HepG2 (cell line): ENCODE data around the gene CREG2. TPM values are rescaled to one million over a fixed set of nuclear protein-coding genes. Genes with fewer than 3 reads are reported as not detected.

Experiments
- ATAC-seq: fragments of 200-7000 bp; cut with Tn5 transposase; 3 replicates; pipeline ENCODE4 v1.9.1; 2020; ENCODE audit warnings: mild to moderate bottlenecking, moderate library complexity
- BruUV-seq: library from RNA; stranded (reverse); fragments of 400-500 nt; replicated peaks from 2 replicates; lab custom pipeline; 2021; lab: Mats Ljungman, UMichigan
- CTCF ChIA-PET: fragments of 300-600 bp; formaldehyde crosslinking; extraction: SDS; loops from one replicate; lab custom pipeline; 2021; ENCODE audit warnings: low total read pairs, inconsistent platforms, low intra/inter-chr PET ratio; lab: Yijun Ruan, JAX
- POLR2A ChIA-PET: fragments of 350-600 bp; sonication (Branson Sonifier 250); formaldehyde crosslinking; loops from one replicate; lab custom pipeline; 2020; ENCODE audit warnings: antibody characterized with exemption, inconsistent platforms; lab: Yijun Ruan, JAX
- DNase-seq: peaks from one replicate; pipeline ENCODE4 v3.0.0-alpha.2; 2015; ENCODE audit warnings: low spot score
- FAIRE-seq: peaks from 3 replicates; lab custom pipeline; 2011; peaks lifted over from hg19 to GRCh38; lab: Jason Lieb, UNC
- H2AFZ ChIP-seq: one replicate; pipeline ENCODE4 v1.6.1; 2011; ENCODE audit warnings: low read length, inconsistent platforms
- H3K27ac ChIP-seq: fragments of 300-600 bp; 3 replicates; pipeline ENCODE4 v1.8.0; 2011; ENCODE audit warnings: mixed run types, mild to moderate bottlenecking, mixed read lengths, low read length, inconsistent platforms; ENCODE audit not compliant: insufficient read depth; ENCODE audit errors: extremely low read length
- H3K27me3 ChIP-seq, 2 experiments: fragments of 200-600 bp in 1 of 2; 2 replicates in 1 of 2; 3 replicates in 1 of 2; pipeline versions ENCODE4 v1.6.0 to v1.8.0; 2011; ENCODE audit warnings: low read length in 2 of 2, mild to moderate bottlenecking in 2 of 2, moderate library complexity in 2 of 2, inconsistent platforms in 1 of 2; ENCODE audit not compliant: insufficient read depth in 2 of 2, control insufficient read depth in 1 of 2
- H3K36me3 ChIP-seq, 2 experiments: fragments of 200-600 bp in 1 of 2; replicated peaks in 1 of 2; 2 replicates in 1 of 2; 3 replicates in 1 of 2; pipeline versions ENCODE4 v1.5.1 to v1.8.0; 2011; ENCODE audit warnings: low read length in 2 of 2, inconsistent platforms in 1 of 2; ENCODE audit not compliant: insufficient read depth in 2 of 2, control insufficient read depth in 1 of 2
- H3K4me1 ChIP-seq: 2 replicates; pipeline ENCODE4 v1.5.1; 2012; ENCODE audit warnings: low read length, inconsistent platforms; ENCODE audit not compliant: insufficient read depth
- H3K4me2 ChIP-seq: 2 replicates; pipeline ENCODE4 v1.6.0; 2011; ENCODE audit warnings: low read depth, low read length, inconsistent platforms
- H3K4me3 ChIP-seq, 3 experiments: fragments of 200-600 bp in 1 of 3; sonication (generic), shearing (Covaris generic) in 1 of 3; replicated peaks in 1 of 3; 2 replicates each; pipeline ENCODE4 v1.5.1; 2011 to 2016; ENCODE audit warnings: low read length in 3 of 3, inconsistent platforms in 2 of 3, low read depth in 2 of 3, mild to moderate bottlenecking in 2 of 3, control low read depth in 1 of 3, mixed read lengths in 1 of 3; ENCODE audit not compliant: insufficient read depth in 1 of 3
- H3K79me2 ChIP-seq: one replicate; pipeline ENCODE4 v1.6.1; 2011; ENCODE audit warnings: low read length, inconsistent platforms; ENCODE audit not compliant: insufficient read depth
- H3K9ac ChIP-seq: 2 replicates; pipeline ENCODE4 v1.6.0; 2011; ENCODE audit warnings: mild to moderate bottlenecking, low read depth, low read length, inconsistent platforms; ENCODE audit not compliant: insufficient read depth
- H3K9me3 ChIP-seq: 2 replicates; pipeline ENCODE4 v1.5.1; 2012; ENCODE audit warnings: mild to moderate bottlenecking, low read length
- H4K20me1 ChIP-seq: 2 replicates; pipeline ENCODE4 v1.6.0; 2011; ENCODE audit warnings: inconsistent platforms, mild to moderate bottlenecking, low read length, moderate library complexity; ENCODE audit not compliant: insufficient read depth
- ASH2L ChIP-seq: fragments of 300-600, 200-600 bp; sonication (generic); IDR thresholded peaks from 2 replicates; pipeline ENCODE4 v1.7.0; 2017; ENCODE audit warnings: low read depth, mild to moderate bottlenecking, moderate library complexity, mixed read lengths, low read length; ENCODE audit not compliant: insufficient read length
- FOXO1 ChIP-seq: sonication (generic); formaldehyde crosslinking; IDR thresholded peaks from 2 replicates; pipeline ENCODE4 v1.4.0; 2020; ENCODE audit warnings: missing genetic modification reagents
- JUN ChIP-seq: sonication (generic); formaldehyde crosslinking; IDR thresholded peaks from 2 replicates; pipeline ENCODE4 v1.4.0; 2020; ENCODE audit warnings: mild to moderate bottlenecking, missing genetic modification reagents
- RFX3 ChIP-seq: IDR thresholded peaks from 2 replicates; pipeline ENCODE4 v1.6.1; 2016; ENCODE audit warnings: missing biosample characterization, missing genetic modification reagents
- ZNF292 ChIP-seq: sonication (generic); formaldehyde crosslinking; IDR thresholded peaks from 2 replicates; pipeline ENCODE4 v1.8.1; 2022; ENCODE audit warnings: mild to moderate bottlenecking, low read depth, missing genetic modification reagents, borderline replicate concordance
- WGBS: methylation state at CpG from one replicate; pipeline ENCODE4 v1.1.6; 2017; ENCODE audit warnings: low lambda C conversion rate; 5-methylcytosine and 5-hydroxymethylcytosine counted together
- in situ Hi-C: cut with HindIII; loops from 2 replicates; pipeline ENCODE4 v1.10.0; 2017; ENCODE audit warnings: low pct_unique_long_range_greater_than_20kb; ENCODE audit not compliant: extremely low pct_ligation_motif_present
- intact Hi-C: fragments of 100-400 bp; cut with micrococcal nuclease; formaldehyde crosslinking; loops from one replicate; pipeline ENCODE4 v1.10.0; 2022; ENCODE audit not compliant: unreplicated experiment
- polyA plus RNA-seq, 8 experiments: library from polyadenylated mRNA; depleted of rRNA in 3 of 8; stranded (reverse) in 7 of 8; unstranded in 1 of 8; fragments of >200 nt; fragmentation: Illumina TruSeq in 4 of 8; extraction: Trizol in 4 of 8; gene quantifications; 2 replicates each; pipeline versions ENCODE4 v1.2.1 to v1.2.3, GENCODE V29; 2011 to 2016; ENCODE audit warnings: low read depth in 4 of 8, missing spikeins in 1 of 8, mixed read lengths in 1 of 8; ENCODE audit not compliant: insufficient read depth in 1 of 8
- total RNA-seq, 5 experiments: library from RNA; depleted of rRNA; stranded (reverse); fragments of >200 nt; fragmentation: Illumina TruSeq; extraction: Trizol; gene quantifications; 2 replicates each; pipeline ENCODE4 v1.2.3, GENCODE V29; 2016; ENCODE audit warnings: low read depth in 1 of 5
- TF ChIP-seq, protein P1 (sequence below): sonication (generic); formaldehyde crosslinking; IDR thresholded peaks from 2 replicates; pipeline ENCODE4 v1.5.0; 2020; ENCODE audit warnings: missing genetic modification reagents, mild to moderate bottlenecking, borderline replicate concordance
- TF ChIP-seq, protein P2 (sequence below): sonication (generic); formaldehyde crosslinking; IDR thresholded peaks from 2 replicates; pipeline ENCODE4 v1.8.1; 2023; ENCODE audit warnings: mild to moderate bottlenecking, missing genetic modification reagents

CREG2 gene
- total and polyA plus RNA-seq, 2 of the 13 experiments (the other 11 are each of a cell fraction or from before 2014, with no cell fraction given), result 0.18 to 0.26 TPM

DNA sequence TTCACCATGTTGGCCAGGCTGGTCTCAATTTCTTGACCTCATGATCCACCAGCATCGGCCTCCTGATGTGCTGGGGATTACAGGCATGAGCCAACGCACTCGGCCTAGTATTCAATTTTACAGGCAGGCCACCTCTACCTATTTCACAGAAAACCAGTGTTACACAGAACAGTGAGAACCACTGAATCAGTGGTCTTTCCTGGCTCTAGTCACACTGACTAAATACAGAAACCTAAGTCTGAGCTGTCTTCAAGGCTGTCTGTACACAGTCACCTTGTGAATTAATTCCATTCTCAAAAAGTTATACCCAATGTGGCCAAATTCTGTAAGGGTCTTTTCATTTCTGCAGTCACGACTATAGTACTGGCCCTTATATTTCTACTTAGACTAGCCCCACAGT, 82.3 kb downstream of the CREG2 start:
- Histone ChIP-seq H3K4me3 (peak overlapping the region; percentile 76 to 95 (median 93)), H3K4me2 (peak overlapping the region; percentile 82), H2AFZ (no peak overlapping the region), H3K27ac (no peak overlapping the region), H3K4me1 (peaks cover 81% of the 10 kb centered on the region), H3K79me2 (peaks cover 84% of the 10 kb centered on the region), H3K27me3 (no peaks in the 10 kb centered on the region; a peak in 1 of 5 replicates), H3K9me3 (no peaks in the 10 kb centered on the region), H4K20me1 (peaks cover 67% of the 10 kb centered on the region), H3K9ac (peak overlapping the region; percentile 98; the same call in 1 of the 2 replicates), H3K36me3 (peaks cover 0 to 32% of the 10 kb centered on the region in 2 experiments; a peak in 4 of 5 replicates)
- in situ Hi-C loops (no loop called here), intact Hi-C loops (loop anchor here (5.0 kb wide), 1 partner anchor 37 kb away; no protein-coding TSS in a partner anchor)
- 68% methylated on average over 4 of the region's 4 CpGs for WGBS
- FAIRE-seq (no peak), ATAC-seq (no peak), DNase-seq (no peak)
- TF ChIP-seq ASH2L (no peak), ZNF292 (no peak), RFX3 (CRISPR knock-in tag) (no peak), JUN (CRISPR knock-in tag) (no peak), FOXO1 (CRISPR knock-in tag) (no peak)
- TF ChIP-seq, protein P1, sequence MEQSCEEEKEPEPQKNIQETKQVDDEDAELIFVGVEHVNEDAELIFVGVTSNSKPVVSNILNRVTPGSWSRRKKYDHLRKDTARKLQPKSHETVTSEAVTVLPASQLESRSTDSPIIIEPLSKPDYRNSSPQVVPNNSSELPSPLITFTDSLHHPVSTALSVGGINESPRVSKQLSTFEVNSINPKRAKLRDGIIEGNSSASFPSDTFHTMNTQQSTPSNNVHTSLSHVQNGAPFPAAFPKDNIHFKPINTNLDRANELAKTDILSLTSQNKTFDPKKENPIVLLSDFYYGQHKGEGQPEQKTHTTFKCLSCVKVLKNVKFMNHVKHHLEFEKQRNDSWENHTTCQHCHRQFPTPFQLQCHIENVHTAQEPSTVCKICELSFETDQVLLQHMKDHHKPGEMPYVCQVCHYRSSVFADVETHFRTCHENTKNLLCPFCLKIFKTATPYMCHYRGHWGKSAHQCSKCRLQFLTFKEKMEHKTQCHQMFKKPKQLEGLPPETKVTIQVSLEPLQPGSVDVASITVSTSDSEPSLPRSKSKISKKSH (CRISPR knock-in tag), result no peak
- TF ChIP-seq, protein P2, sequence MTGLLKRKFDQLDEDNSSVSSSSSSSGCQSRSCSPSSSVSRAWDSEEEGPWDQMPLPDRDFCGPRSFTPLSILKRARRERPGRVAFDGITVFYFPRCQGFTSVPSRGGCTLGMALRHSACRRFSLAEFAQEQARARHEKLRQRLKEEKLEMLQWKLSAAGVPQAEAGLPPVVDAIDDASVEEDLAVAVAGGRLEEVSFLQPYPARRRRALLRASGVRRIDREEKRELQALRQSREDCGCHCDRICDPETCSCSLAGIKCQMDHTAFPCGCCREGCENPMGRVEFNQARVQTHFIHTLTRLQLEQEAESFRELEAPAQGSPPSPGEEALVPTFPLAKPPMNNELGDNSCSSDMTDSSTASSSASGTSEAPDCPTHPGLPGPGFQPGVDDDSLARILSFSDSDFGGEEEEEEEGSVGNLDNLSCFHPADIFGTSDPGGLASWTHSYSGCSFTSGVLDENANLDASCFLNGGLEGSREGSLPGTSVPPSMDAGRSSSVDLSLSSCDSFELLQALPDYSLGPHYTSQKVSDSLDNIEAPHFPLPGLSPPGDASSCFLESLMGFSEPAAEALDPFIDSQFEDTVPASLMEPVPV (CRISPR knock-in tag), result no peak
- ChIA-PET CTCF (interaction anchor here (0.6 kb wide), 1 partner anchor 26 kb away, joined by 3 read pairs; no protein-coding TSS in a partner anchor), POLR2A (no interaction called here)
- BruUV-seq, result no TSS peak
